ENCODE measurements around the gene ZNF341.

DNA sequence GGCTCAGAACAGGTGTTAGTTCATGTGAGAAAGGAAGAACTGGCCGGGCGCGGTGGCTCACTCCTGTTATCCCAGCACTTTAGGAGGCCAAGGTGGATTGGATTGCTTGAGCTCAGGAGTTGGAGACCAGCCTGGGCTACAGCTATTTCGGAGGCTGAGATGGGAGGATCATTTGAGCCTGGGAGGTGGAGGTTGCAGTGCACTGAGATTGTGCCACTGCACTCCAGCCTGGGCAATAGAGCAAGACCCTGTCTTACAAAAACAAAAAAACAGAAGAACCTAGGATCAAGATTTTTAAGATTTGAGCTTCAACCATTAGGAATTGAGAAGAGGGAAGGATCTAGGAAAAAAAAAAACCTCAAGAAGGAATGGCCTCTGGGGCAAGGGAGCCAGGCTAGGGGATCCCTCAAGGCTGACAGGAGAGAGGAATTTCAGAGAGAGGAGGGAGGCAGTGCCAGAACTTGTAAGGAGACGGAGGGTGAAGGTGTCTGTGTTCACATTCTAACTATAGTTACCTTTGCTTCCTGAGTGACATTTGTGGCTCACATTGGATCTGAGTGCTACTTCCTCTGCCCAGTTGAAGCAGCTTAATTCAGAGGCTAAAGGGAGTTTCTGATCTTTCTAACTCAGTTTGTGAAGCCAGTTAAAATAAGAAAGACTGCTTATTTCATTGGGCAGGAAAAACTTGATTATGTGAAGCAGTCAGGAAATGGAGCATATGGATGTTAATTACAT lies 105.5 kb downstream of the ZNF341 start:
- no peak for TF ChIP-seq POLR2A (IDR thresholded peaks at IDR 0.05)
- TF ChIP-seq, protein P1, sequence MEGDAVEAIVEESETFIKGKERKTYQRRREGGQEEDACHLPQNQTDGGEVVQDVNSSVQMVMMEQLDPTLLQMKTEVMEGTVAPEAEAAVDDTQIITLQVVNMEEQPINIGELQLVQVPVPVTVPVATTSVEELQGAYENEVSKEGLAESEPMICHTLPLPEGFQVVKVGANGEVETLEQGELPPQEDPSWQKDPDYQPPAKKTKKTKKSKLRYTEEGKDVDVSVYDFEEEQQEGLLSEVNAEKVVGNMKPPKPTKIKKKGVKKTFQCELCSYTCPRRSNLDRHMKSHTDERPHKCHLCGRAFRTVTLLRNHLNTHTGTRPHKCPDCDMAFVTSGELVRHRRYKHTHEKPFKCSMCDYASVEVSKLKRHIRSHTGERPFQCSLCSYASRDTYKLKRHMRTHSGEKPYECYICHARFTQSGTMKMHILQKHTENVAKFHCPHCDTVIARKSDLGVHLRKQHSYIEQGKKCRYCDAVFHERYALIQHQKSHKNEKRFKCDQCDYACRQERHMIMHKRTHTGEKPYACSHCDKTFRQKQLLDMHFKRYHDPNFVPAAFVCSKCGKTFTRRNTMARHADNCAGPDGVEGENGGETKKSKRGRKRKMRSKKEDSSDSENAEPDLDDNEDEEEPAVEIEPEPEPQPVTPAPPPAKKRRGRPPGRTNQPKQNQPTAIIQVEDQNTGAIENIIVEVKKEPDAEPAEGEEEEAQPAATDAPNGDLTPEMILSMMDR (IDR thresholded peaks at IDR 0.05), result no peak
- TF ChIP-seq POLR2AphosphoS5 (IDR thresholded peaks at IDR 0.05), result no peak
- no peak for TF ChIP-seq EP300 (IDR thresholded peaks at IDR 0.05)
